Kidney epithelial cell (primary cell): Measurements from ENCODE around the gene ZC3H18. TPM values are rescaled to one million over a fixed set of nuclear protein-coding genes. Genes with fewer than 3 reads are reported as not detected.

Experiments used
- DNase-seq: peaks from one replicate; pipeline ENCODE4 v3.0.0-alpha.2; 2010; ENCODE audit warnings: low read depth
- H3K27me3 ChIP-seq: 2 replicates; pipeline ENCODE4 v1.6.0; 2011; ENCODE audit warnings: low read length; ENCODE audit not compliant: control insufficient read depth, insufficient read depth
- H3K36me3 ChIP-seq: 2 replicates; pipeline ENCODE4 v1.5.1; 2011; ENCODE audit warnings: low read length; ENCODE audit not compliant: control insufficient read depth, insufficient read depth
- H3K4me3 ChIP-seq: 2 replicates; pipeline ENCODE4 v1.5.1; 2011; ENCODE audit warnings: low read depth, mild to moderate bottlenecking, control low read depth, low read length
- total RNA-seq: library from RNA; depleted of rRNA; stranded (reverse); fragments of >200 nt; gene quantifications from 2 replicates; pipeline ENCODE4 v1.2.3, GENCODE V29; 2015
- TF ChIP-seq, protein P1 (sequence below): IDR thresholded peaks from 2 replicates; pipeline ENCODE4 v1.5.1; 2011; ENCODE audit warnings: mild to moderate bottlenecking, moderate library complexity, low read length, control low read depth, inconsistent platforms; ENCODE audit not compliant: insufficient read depth, poor library complexity, severe bottlenecking

ZC3H18 gene
- total RNA-seq, 1 donor from 2014 or later: 20.2 TPM

DNA sequence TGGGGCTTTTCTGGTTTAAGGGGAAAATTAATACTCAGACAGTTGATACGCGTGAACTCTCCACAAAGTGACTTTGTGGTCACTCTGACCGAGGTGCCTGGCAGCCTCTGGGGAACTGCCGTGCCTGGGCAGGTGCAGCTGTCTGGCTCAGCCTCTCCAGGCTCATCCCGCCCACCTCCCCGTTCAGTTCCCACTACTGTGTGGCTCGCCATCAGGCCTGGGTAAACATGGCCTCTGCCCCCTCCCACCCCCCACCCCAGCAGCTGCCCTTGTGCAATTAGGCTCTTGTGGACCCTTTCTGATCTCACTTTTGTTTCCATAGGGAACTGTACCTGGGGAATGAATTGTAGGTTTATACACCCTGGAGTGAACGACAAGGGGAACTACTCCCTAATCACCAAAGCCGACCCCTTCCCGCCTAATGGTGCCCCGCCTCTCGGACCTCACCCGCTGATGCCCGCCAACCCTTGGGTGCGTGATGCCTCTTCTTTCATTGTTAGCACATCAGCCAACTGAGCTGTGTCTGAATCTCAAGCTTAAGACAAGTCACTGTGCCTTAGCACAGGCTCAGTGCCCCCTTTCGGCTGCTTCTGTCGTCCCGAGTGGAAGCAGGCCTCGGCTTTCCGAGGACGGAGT, 27.8 kb downstream of the ZC3H18 start:
- peaks cover 7% of the 10 kb centered on the region for H3K36me3 ChIP-seq
- no peak for DNase-seq
- no peak overlapping the region for H3K4me3 ChIP-seq
- no peaks in the 10 kb centered on the region for H3K27me3 ChIP-seq
- TF ChIP-seq, protein P1, sequence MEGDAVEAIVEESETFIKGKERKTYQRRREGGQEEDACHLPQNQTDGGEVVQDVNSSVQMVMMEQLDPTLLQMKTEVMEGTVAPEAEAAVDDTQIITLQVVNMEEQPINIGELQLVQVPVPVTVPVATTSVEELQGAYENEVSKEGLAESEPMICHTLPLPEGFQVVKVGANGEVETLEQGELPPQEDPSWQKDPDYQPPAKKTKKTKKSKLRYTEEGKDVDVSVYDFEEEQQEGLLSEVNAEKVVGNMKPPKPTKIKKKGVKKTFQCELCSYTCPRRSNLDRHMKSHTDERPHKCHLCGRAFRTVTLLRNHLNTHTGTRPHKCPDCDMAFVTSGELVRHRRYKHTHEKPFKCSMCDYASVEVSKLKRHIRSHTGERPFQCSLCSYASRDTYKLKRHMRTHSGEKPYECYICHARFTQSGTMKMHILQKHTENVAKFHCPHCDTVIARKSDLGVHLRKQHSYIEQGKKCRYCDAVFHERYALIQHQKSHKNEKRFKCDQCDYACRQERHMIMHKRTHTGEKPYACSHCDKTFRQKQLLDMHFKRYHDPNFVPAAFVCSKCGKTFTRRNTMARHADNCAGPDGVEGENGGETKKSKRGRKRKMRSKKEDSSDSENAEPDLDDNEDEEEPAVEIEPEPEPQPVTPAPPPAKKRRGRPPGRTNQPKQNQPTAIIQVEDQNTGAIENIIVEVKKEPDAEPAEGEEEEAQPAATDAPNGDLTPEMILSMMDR: no peak

DNA sequence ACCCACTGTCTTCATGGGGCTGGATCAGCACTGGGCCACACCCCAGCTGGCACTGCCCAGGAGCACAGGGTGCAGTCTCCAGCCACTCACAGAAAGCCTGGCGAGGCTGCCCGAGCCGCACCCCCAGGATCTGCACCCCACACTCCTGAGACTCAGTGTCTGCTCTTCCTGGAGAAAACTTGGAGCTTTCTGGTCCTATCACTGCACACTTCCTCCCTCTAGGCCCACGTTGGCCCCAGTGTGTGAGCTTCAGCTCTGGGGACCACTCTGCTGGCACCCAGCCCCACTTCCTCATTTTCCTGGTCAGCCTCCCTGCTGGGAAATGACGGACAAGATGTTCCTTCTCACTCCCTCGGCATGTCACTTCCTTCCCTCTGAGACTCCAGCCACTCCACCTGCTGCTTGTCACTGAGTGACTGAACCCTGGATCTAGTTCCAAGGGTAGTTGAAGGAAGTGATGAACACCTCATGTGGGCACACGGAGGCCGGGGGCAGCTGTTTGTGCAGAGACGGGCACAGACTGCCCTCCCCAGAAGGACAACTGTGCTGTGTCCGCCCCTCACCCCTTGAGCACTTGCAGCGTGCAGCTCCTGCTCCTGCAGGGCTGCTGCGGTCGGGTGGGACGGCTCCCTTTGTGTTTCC, 29.0 kb downstream of the ZC3H18 start:
- no peaks in the 10 kb centered on the region for H3K27me3 ChIP-seq
- H3K4me3 ChIP-seq: no peak overlapping the region
- peaks cover 7% of the 10 kb centered on the region for H3K36me3 ChIP-seq
- DNase-seq: no peak
- TF ChIP-seq, protein P1: no peak

DNA sequence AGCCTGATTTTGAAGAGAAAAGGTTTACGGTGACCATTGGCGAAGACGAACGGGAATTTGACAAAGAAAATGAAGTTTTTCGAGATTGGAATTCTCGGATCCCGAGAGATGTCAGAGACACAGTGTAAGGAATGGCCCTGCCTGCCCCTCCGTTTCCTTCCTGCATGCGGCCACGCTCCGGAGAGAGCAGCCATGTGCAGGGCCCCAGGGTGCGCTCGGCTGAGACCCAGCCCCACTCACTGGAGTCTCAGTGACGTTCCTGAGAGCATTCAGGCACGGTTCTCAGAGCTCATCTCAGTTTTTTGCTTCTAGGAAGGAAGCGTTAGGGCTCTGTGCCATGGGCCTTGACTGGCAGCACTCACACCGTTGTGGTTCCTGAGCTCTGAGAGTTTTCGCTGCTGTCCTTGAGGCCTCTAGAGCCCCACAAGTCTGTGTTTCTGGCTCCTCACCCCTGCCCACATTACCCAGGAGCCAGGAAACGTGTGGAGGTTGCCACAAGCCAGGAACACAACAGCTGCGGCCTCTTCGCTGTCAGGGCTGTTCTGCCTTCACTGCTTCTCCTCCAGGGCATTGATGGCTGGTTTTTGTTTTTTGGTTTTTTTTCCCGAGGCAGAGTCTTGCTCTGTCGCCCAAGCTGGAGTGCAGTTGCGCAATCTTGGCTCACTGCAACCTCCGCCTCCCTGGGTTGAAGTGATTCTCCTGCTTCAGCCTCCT, 29.8 kb downstream of the ZC3H18 start:
- no peak for DNase-seq
- Histone ChIP-seq H3K36me3 (peaks cover 7% of the 10 kb centered on the region), H3K27me3 (no peaks in the 10 kb centered on the region), H3K4me3 (no peak overlapping the region)
- TF ChIP-seq, protein P1: no peak

DNA sequence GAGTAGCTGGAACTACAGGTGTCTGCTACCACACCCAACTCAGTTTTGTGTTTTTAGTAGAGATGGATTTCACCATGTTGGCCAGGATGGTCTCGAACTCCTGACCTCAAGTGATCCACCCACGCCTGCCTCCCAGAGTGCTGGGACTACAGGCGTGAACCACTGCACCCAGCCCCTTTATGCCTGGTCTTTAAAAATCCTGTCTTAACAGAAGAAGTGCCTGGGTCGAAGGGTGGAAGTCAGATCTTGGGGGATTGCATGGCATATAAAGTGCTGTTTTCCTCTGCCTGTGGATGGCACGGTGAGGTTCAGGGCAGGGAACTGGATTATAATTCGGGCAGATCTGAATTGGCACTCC, 30.3 kb downstream of the ZC3H18 start:
- Histone ChIP-seq H3K4me3 (no peak overlapping the region), H3K36me3 (peaks cover 7% of the 10 kb centered on the region), H3K27me3 (no peaks in the 10 kb centered on the region)
- TF ChIP-seq, protein P1: no peak
- DNase-seq: no peak

DNA sequence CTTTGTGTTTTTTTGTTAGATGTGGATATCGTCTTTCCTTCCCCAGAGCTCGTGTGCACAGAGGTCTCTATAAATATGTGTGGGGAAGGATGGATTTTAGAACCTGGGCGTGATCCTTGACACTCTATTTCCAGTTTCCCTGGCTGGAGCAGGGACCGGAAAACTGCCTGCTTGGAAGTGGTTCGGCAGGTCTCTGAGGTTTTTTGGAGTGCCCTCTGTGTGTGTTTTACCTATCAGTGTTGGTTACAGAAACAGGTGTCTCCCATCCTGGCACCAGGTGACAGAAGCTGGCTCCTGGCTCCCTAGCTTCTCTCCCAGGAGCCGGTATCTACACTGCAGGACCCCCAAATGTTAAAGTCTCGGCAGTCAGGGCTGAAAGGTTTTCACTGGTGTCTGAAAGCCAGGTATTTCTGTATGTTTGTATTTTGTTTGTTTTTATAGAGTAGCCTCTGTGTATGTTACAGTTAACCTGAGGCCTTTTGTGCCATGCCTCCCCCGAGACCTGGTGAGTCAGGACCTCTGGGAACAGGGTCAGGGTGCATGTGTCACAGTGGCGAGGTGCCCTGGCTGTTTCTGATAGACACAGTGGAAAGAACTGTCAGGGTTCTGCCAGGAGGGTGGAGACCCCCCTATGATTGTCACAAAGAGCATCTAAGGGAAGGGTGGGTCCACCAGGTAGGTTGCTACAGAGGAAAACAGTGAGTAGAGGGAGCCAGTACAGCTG, 31.3 kb downstream of the ZC3H18 start:
- Histone ChIP-seq H3K27me3 (no peaks in the 10 kb centered on the region), H3K4me3 (no peak overlapping the region), H3K36me3 (peaks cover 9% of the 10 kb centered on the region)
- no peak for DNase-seq
- TF ChIP-seq, protein P1: no peak
